HG02759 (cell line): ENCODE measurements around the gene UCK2.

Experiments used
- ATAC-seq: cut with Tn5 transposase; IDR thresholded peaks from one replicate; pipeline ENCODE4 v1.9.1; 2021; ENCODE audit warnings: mild to moderate bottlenecking, moderate library complexity; ENCODE audit not compliant: unreplicated experiment

Gene UCK2

GRCh38 chr1:165877411-165877810 lies 50.0 kb downstream of the UCK2 start:
- no peak for ATAC-seq

DNA sequence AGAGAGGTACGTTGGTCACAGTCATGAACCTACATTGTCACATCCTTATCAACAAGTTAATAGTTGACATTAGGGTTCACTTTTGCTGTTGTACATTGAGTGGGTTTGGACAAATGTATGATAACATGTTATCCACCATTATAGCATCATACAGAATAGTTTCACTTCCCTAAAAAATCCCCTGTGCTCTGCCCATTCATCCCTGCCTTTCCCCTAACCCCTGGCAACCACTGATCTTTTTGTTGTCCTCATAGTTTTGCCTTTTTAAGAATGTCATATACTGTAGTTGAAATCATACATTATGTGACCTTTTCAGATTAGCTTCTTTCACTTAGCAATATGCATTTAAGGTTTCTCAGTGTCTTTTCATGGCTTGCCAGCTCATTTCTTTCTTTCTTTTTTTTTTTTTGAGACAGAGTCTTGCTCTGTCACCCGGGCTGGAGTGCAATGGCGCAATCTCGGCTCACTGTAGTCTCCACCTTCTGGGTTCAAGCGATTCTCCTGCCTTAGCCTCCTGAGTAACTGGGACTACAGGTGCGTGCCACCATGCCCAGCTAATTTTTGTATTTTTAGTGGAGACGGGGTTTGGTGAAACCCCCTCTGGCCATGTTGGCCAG lies 50.6 kb downstream of the UCK2 start:
- peak; percentile 76 for ATAC-seq

DNA sequence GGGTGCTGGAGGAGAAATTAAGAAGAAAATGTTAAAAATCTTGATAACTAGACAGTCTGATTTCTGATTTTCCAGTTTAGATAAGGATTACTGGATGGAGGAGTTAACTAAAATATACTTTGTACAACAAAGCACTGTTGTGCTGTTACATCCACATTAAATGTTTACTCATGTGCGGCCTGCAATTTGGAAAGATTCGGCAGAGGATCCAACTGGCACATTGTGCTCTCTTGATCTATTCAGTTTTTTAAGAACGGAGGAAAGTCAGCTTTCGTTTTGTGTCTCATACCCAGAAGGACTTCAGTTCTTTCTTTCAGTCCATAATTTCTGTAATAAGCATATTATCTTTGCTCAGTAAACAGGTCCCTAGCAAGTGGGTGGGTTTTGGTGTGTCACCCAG lies 52.5 kb downstream of the UCK2 start:
- no peak for ATAC-seq

- ATAC-seq: no peak
Measured at GRCh38 chr1:165880993-165881392, 53.6 kb downstream of the UCK2 start.

DNA sequence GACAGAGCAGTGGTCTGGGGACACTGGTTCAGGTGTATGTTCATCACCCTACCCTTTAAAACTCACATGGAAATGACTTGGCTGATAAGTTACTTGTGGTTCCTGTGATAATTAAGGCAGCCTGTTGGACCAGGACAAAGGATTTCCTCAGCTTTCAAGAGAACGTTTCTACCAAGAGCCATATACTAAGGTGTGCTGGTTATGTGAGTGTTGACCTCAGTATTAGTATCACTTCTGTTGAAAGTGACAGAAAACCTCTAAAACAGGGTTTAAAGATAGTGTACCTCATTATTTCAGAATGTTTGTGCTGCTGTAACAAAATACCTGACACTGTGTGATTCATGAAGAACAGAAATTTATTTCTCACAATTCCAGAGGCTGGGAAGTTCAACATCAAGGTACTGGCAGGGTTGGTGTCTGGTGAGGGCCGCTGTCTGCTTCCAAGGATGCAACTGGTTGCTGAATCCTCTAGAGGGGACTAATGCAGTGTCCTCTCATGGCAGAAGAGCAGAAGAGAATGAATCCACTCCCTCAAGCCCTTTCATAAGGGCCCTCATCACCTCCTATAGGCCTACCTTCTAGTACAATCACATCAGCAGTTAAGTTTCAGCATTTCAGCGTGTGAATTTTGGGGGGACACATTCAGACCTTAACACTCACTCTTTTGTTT lies 54.9 kb downstream of the UCK2 start:
- no peak for ATAC-seq

DNA sequence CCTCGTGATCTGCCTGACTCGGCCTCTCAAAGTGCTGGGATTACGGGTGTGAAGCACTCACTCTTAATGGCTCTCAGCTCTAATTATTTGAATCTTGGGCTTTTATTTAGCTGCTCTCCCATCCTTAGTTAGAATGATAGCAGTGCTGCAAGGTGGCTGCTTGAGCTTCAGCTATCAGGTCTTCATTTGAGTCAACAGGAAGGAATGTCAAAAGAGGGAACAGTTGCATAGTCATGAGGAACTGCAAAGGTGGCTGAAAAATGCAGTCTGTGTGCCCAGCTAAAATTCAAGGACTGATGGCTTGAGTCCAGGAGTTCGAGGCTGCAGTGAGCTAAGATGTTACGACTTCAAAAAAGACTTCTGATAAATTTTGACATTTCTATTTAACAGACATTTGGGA lies 55.6 kb downstream of the UCK2 start:
- no peak for ATAC-seq

- ATAC-seq: peak; percentile 1
Measured at GRCh38 chr1:165884009-165884689, 56.7 kb downstream of the UCK2 start.

DNA sequence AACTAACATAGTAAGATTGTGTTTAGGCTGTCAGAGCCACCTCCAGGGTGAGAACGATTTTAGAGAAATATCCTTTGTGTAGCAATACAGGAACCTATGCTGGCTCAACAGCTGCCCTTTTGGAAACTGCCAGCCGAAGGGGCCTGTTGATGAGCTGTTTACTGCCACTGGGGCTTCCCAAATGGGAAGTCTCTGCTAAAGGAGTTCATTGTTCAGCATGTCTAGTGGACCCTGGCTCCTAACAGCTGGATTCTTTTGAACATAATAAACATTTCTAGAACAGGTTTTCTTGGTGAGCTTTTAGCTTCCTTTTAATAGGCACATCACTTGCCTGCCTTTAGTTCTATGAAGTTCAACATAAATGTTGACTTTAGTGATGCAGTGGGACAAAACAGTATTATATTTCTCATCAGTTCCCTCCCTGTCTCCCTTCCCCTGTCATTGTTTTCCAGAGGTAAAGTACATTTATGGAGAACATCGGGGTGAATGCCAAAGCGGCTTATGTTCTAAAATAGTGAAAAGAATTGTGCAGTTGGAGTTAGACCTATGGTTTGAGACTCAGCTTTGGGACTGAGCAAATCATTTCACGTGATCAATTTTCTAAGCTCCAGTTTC lies 57.4 kb downstream of the UCK2 start:
- peak; percentile 59 for ATAC-seq

DNA sequence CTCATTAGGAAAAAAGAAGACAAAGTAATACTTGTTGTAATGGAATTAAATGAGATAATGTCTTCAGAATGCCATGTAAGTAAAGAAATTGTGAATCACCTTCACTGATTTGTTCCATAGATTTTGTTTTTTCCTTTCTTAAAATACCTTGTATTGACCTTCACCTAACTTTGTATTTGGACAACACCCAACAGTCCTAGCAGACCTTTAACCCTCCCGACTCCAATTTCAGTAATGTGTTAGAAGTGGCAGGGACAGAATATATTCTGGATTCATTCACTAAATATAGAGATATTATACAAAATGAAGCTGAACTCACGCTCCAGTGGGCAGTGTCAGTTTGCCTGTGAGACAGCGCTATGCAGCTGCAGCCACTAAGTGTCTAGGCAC lies 57.9 kb downstream of the UCK2 start:
- ATAC-seq: no peak

GRCh38 chr1:165886193-165886592 lies 58.8 kb downstream of the UCK2 start:
- no peak for ATAC-seq

GRCh38 chr1:165886983-165887382 lies 59.6 kb downstream of the UCK2 start:
- ATAC-seq: no peak

- ATAC-seq: no peak
Measured at GRCh38 chr1:165887877-165888551, 60.6 kb downstream of the UCK2 start.

DNA sequence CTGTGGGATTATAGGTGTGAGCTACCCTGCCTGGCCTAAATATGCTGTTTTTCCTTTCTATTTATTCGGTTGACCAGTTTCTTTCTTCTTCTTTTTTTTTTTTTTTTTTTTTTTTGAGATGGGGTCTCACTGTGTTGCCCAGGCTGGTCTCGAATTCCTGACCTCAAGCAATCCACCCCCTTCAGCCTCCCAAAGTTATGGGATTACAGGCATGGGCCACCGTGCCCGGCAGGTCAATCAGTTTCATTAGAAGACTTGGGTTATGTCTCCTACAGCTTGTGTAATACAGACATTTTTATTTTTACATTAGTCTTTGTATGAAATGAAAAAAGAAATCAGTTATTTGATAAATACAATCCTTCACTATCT lies 61.1 kb downstream of the UCK2 start:
- no peak for ATAC-seq

GRCh38 chr1:165890684-165891083 lies 63.3 kb downstream of the UCK2 start:
- no peak for ATAC-seq

DNA sequence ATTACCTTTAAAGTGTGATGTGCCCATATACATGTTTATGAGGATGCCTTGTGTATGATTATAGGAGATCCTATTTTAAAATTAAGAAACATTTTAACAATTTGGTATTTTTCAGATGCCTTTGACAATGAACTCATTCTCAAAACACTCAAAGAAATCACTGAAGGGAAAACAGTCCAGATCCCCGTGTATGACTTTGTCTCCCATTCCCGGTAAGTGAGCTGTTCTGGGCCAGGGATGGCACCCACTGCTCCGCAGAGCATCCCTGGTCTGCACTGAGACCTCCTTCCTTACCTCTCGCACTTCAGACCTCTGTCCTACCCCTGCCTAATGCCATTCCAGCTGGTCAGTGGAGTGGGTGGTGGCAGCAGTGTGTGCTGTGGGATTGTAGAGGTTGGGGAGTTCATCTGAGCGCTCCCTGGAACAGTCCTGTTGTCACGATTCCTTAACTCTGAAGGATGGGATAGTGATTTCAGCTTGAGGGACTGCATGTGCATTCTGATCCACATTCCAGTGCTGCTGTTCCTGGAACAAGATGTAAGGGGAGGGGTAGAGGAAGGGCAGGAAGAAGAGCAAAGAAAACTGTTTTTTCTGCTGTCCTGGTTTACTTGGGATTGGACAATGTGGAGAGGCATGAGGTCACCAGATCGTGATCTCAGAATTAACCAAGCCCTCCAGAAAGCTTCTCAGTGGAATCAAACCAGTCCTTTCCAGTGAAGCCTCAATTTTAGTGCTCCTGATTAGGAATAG lies 63.9 kb downstream of the UCK2 start:
- ATAC-seq: no peak

GRCh38 chr1:165892935-165893334 lies 65.5 kb downstream of the UCK2 start:
- no peak for ATAC-seq

- ATAC-seq: no peak
Measured at GRCh38 chr1:165893507-165893906, 66.1 kb downstream of the UCK2 start.

DNA sequence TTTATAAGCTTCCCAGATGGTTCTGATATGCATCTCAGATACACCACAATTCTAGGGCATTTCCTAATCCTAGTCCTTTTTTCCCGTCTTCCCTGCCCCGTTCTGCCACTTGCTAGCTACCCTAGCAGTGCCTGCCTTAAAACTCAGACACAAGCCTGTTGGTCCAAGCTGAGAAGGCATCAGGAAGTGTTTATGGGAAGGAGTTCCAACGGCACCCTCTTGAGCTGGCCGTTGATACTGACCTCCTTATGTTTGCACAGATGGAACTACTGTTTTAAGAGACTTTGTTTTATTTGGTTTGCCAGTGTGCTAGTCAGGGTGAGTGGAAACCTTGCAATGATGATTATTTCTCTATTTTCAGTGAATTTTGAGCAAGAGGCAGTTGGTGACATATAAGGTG lies 67.2 kb downstream of the UCK2 start:
- no peak for ATAC-seq

- ATAC-seq: no peak
Measured at GRCh38 chr1:165895451-165895871, 68.0 kb downstream of the UCK2 start.

GRCh38 chr1:165896277-165896676 lies 68.9 kb downstream of the UCK2 start:
- no peak for ATAC-seq
